Muscle layer of duodenum (tissue), 2 donors: ENCODE results near the gene RCN2.

Experiments
- H3K27ac ChIP-seq: one replicate; pipeline ENCODE4 v1.7.0; 2013; ENCODE audit warnings: mild to moderate bottlenecking, low read length
- H3K27me3 ChIP-seq: one replicate; pipeline ENCODE4 v1.7.0; 2013; ENCODE audit warnings: low read depth, mild to moderate bottlenecking, control low read depth, low read length
- H3K36me3 ChIP-seq, 2 donors: one replicate each; pipeline ENCODE4 v1.7.0; 2013; ENCODE audit warnings: low read length in 2 of 2, control low read depth in 1 of 2, mild to moderate bottlenecking in 1 of 2; ENCODE audit not compliant: insufficient read depth in 2 of 2, control insufficient read depth in 1 of 2
- H3K4me1 ChIP-seq, 2 donors: one replicate each; pipeline ENCODE4 v1.7.0; 2013; ENCODE audit warnings: low read length in 2 of 2, mild to moderate bottlenecking in 2 of 2, control low read depth in 1 of 2, moderate library complexity in 1 of 2; ENCODE audit not compliant: insufficient read depth in 2 of 2, control insufficient read depth in 1 of 2
- H3K4me3 ChIP-seq, 2 donors: one replicate each; pipeline ENCODE4 v1.7.0; 2013; ENCODE audit warnings: low read length in 2 of 2, low read depth in 1 of 2, mild to moderate bottlenecking in 1 of 2
- H3K9me3 ChIP-seq, 2 donors: one replicate each; pipeline ENCODE4 v1.7.0; 2013; ENCODE audit warnings: low read length in 2 of 2, control low read depth in 1 of 2, mild to moderate bottlenecking in 1 of 2; ENCODE audit not compliant: control insufficient read depth in 1 of 2
- donor health status: healthy.

The RCN2 gene

GRCh38 chr15:76987896-76988860 lies 56.6 kb downstream of the RCN2 start:
- Histone ChIP-seq H3K9me3 (no peaks in the 10 kb centered on the region), H3K4me1 (no peaks in the 10 kb centered on the region), H3K27me3 (no peaks in the 10 kb centered on the region), H3K4me3 (no peak overlapping the region), H3K36me3 (no peaks in the 10 kb centered on the region), H3K27ac (no peak overlapping the region)

- H3K9me3 ChIP-seq = no peaks in the 10 kb centered on the region
- H3K27ac ChIP-seq = no peak overlapping the region
- H3K36me3 ChIP-seq = no peaks in the 10 kb centered on the region
- H3K4me3 ChIP-seq = no peak overlapping the region
- H3K4me1 ChIP-seq = no peaks in the 10 kb centered on the region
- H3K27me3 ChIP-seq = no peaks in the 10 kb centered on the region
These were observed 57.6 kb downstream of the RCN2 start for GRCh38 chr15:76988867-76989780.

GRCh38 chr15:76991048-76991447 lies 59.5 kb downstream of the RCN2 start:
- Histone ChIP-seq H3K4me3 (no peak overlapping the region), H3K27ac (no peak overlapping the region), H3K27me3 (no peaks in the 10 kb centered on the region), H3K4me1 (peaks cover 0 to 11% of the 10 kb centered on the region in 2 donors), H3K9me3 (no peaks in the 10 kb centered on the region), H3K36me3 (no peaks in the 10 kb centered on the region)

GRCh38 chr15:76991741-76992645 lies 60.4 kb downstream of the RCN2 start:
- Histone ChIP-seq H3K9me3 (no peaks in the 10 kb centered on the region), H3K4me3 (no peak overlapping the region), H3K36me3 (no peaks in the 10 kb centered on the region), H3K4me1 (peaks cover 0 to 20% of the 10 kb centered on the region in 2 donors), H3K27ac (no peak overlapping the region), H3K27me3 (no peaks in the 10 kb centered on the region)

- peaks cover 0 to 21% of the 10 kb centered on the region in 2 donors for H3K4me1 ChIP-seq
These were observed 61.7 kb downstream of the RCN2 start for GRCh38 chr15:76993114-76993725.

GRCh38 chr15:76994001-76994400 lies 62.5 kb downstream of the RCN2 start:
- Histone ChIP-seq H3K27me3 (no peaks in the 10 kb centered on the region), H3K27ac (no peak overlapping the region), H3K9me3 (no peaks in the 10 kb centered on the region), H3K4me1 (peaks cover 0 to 21% of the 10 kb centered on the region in 2 donors), H3K4me3 (no peak overlapping the region), H3K36me3 (no peaks in the 10 kb centered on the region)

More at GRCh38 chr15:76993114-76993725, 61.7 kb downstream of the RCN2 start:
- Histone ChIP-seq H3K27me3 (no peaks in the 10 kb centered on the region), H3K9me3 (no peaks in the 10 kb centered on the region), H3K4me3 (no peak overlapping the region), H3K27ac (no peak overlapping the region), H3K36me3 (no peaks in the 10 kb centered on the region)

- peaks cover 0 to 21% of the 10 kb centered on the region in 2 donors for H3K4me1 ChIP-seq
- no peaks in the 10 kb centered on the region for H3K9me3 ChIP-seq
- no peaks in the 10 kb centered on the region for H3K27me3 ChIP-seq
- H3K27ac ChIP-seq = no peak overlapping the region
- no peaks in the 10 kb centered on the region for H3K36me3 ChIP-seq
- no peak overlapping the region for H3K4me3 ChIP-seq
These were observed 62.9 kb downstream of the RCN2 start for GRCh38 chr15:76994496-76994895.

GRCh38 chr15:76994971-76995945 lies 63.7 kb downstream of the RCN2 start, which contains the start of gene PSTPIP1:
PSTPIP1 (plus strand) TSS chr15:76995126; CDS start chr15:76995574, 448 bp downstream.
- Histone ChIP-seq H3K27ac (peak within 1 kb of the TSS; percentile 20), H3K36me3 (no peaks in the 10 kb centered on the region), H3K27me3 (no peaks in the 10 kb centered on the region), H3K9me3 (no peaks in the 10 kb centered on the region), H3K4me1 (peaks cover 0 to 21% of the 10 kb centered on the region in 2 donors), H3K4me3 (peak within 1 kb of the TSS; percentile 42 to 49)

- Histone ChIP-seq H3K4me1 (peaks cover 0 to 21% of the 10 kb centered on the region in 2 donors), H3K9me3 (no peaks in the 10 kb centered on the region), H3K36me3 (no peaks in the 10 kb centered on the region), H3K27me3 (no peaks in the 10 kb centered on the region), H3K4me3 (peak overlapping the region; percentile 42 to 49), H3K27ac (peak overlapping the region; percentile 20)
These were observed 64.6 kb downstream of the RCN2 start for GRCh38 chr15:76996076-76996525.
